Stimulated activated CD8-positive, alpha-beta memory T cell treated with anti-CD3 and anti-CD28 coated beads, Interleukin-4, amount 100 ng/mL, for 24 hours (primary cell): Measurements from ENCODE around the gene NRSN2.
A peak's percentile ranks its signal among the peaks of the same experiment; 100 is the strongest.
"Not testable (repeated sequence)": the region's sequence is repeated elsewhere in the genome, so short reads cannot be mapped to it uniquely, and the experiment has no call there.

Source experiments
- DNase-seq: peaks from one replicate; pipeline ENCODE4 v3.0.0-alpha.2; 2020; ENCODE audit warnings: low read depth

NRSN2 gene

DNA sequence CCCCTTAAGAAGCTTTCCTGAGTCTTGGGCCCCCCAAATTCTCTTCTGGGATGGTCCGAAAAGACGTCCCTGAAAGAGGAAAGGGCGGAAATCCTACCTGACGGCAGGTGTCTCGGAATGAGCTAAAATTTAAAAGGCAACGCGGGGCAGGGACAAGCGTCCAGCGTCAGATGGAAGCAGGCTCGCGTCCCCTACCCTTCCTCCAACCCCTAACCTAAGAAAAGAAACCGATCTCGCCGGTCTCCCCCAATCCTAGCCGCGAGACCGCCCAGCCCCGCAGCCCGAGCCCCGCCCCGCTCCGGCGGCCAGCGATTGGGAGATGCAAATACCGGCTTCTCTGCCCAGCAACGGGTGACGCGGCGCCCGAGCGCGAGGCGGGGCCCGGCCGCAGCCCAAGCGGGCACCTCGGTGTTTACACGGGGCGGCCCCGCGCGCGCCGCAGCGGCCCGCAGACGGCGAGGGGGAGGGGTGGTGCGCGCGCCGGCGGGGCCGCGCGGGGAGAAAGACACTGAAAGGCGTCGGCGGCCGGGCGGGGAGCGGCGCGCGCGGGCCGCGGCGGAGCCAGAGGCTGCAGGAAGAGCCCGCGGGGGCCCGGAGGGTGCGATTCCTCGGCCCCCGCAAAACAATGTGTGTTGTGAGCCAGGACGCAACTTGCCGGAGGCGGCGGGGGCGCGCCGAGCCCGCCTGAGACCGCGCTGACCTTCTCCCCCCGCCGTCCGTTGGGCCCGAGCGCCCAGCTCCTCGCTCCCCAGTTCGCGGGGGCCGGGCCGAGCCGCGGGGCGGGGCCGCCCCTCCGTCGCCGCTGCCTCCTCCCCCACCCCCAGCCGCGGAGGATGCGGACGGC, 21.6 kb upstream of the NRSN2 start, which contains the start of gene SOX12:
SOX12 (plus strand) TSS at position 508 of the 844 bp plus-strand sequence. CDS start 373 bp downstream, outside the sequence.
- peak; percentile 99 for DNase-seq

DNA sequence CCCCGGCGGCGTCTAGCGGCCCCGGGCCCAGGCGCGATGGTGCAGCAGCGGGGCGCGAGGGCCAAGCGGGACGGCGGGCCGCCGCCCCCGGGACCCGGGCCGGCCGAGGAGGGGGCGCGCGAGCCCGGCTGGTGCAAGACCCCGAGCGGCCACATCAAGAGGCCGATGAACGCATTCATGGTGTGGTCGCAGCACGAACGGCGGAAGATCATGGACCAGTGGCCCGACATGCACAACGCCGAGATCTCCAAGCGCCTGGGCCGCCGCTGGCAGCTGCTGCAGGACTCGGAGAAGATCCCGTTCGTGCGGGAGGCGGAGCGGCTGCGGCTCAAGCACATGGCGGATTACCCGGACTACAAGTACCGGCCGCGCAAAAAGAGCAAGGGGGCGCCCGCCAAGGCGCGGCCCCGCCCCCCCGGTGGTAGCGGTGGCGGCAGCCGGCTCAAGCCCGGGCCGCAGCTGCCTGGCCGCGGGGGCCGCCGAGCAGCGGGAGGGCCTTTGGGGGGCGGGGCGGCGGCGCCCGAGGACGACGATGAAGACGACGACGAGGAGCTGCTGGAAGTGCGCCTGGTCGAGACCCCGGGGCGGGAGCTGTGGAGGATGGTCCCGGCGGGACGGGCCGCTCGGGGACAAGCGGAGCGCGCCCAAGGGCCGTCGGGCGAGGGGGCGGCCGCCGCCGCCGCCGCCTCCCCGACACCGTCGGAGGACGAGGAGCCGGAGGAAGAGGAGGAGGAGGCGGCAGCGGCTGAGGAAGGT, 20.8 kb upstream of the NRSN2 start:
- no peak for DNase-seq

DNA sequence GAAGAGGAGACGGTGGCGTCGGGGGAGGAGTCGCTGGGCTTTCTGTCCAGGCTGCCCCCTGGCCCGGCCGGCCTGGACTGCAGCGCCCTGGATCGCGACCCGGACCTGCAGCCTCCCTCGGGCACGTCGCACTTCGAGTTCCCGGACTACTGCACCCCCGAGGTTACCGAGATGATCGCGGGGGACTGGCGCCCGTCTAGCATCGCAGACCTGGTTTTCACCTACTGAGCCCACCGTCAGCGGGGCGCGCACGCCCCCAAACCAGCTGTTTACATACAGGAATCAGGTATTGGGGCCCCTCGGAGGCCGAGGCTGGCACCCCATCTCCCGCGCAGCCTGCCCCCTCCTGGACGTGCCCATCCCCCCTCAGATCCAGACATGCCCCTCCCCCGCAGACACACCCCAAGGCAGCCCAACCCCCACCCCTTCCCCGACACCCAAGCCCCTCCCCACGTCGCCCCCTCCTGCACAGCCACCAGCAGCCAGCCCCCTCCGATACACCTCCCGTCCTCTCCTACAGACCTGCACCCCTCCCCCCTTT, 20.2 kb upstream of the NRSN2 start:
- no peak for DNase-seq

GRCh38 chr20:327186-328026, 19.5 kb upstream of the NRSN2 start:
- DNase-seq, result peak; percentile 61

GRCh38 chr20:328027-328974, 18.6 kb upstream of the NRSN2 start:
- no peak for DNase-seq

- DNase-seq, result no peak
Measured at GRCh38 chr20:328975-329695, 17.8 kb upstream of the NRSN2 start.

GRCh38 chr20:329851-330232, 17.1 kb upstream of the NRSN2 start:
- DNase-seq, result no peak

GRCh38 chr20:330233-331149, 16.4 kb upstream of the NRSN2 start:
- no peak for DNase-seq

- no peak for DNase-seq
Measured at GRCh38 chr20:334578-334977, 12.3 kb upstream of the NRSN2 start.

DNA sequence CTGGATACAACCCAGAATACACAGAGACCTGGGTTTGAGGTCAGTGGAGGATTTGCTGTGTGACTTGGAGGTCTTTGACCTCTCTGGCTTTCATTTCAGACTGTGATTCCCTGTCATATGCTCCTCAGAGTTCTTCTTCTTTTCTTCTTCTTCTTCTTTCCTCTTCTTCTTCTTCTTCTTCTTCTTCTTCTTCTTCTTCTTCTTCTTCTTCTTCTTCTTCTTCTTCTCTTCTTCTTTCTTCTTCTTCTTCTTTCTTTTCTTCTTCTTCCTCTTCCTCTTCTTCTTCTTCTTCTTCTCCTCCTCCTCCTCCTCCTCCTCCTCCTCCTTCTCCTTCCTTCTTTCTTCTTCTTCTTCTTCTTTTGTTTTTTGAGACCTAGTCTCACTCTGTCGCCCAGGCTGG, 10.9 kb upstream of the NRSN2 start:
- DNase-seq, result not testable (repeated sequence)

GRCh38 chr20:341682-342081, 5.2 kb upstream of the NRSN2 start:
- no peak for DNase-seq

DNA sequence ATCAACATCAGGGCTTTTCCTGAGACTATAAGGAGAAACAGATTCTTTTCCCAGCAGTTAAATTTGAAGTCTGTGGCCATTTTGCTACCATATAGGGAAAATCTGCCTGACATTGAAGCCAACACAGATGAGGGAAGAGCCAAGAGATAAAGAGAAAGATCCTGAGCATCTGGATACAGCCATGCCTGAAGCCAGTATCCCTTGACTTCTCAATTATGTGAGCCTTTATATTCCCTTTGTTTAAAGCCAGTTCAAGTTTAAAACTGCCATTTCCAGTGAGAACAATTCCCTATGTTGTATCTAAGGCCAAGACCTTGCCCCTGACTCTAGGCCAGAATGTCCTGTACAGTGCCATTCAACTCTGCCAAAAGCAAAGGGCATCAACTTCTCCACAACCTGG, 3.8 kb upstream of the NRSN2 start:
- no peak for DNase-seq

GRCh38 chr20:346033-346639, 775 bp upstream of the NRSN2 start:
- no peak for DNase-seq

GRCh38 chr20:347317-347639, 367 bp downstream of the NRSN2 start:
- DNase-seq, result no peak

DNA sequence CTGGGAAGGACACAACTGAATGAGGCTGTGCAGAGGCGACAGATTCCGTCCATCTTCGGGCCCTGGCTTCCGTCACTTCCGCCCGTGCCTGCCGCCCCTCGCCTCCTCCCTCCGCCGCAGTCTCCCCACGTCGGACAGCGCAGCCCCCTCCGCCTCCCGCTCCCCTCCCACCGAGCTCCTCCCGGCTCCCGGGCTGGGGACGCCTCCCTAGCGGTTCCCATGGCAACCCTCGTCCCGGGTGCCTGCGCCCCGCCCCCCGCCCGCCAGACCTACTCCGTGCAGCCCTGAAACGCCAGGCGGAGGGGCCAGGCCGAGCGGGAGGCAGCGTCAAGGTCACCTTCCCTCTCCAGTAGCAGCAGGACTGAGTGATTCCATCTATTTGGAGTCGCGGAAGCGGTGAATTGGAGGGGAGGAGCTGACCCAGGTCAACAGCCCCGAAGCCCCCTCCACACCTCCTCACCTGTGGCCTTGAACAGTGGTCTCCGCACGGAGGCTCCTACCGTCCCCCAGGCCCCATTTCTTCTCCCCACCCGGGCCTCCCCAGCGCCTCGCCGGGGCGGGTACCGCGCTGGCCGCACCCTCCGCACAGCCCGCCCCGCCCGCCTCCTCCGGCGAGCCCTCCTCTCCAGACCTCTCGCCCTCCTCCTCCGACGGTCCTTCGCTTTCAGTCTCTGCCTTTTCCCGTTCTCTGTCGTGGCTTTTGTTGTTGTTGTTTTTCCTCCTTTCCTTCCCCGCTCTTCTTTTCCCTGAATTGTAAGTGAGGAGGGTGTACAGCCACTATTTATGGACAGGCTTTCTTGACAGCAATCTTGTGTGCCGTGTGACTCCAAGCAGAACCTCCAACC, 951 bp downstream of the NRSN2 start:
- peak; percentile 55 for DNase-seq

GRCh38 chr20:348972-349841, 2.3 kb downstream of the NRSN2 start:
- no peak for DNase-seq

DNA sequence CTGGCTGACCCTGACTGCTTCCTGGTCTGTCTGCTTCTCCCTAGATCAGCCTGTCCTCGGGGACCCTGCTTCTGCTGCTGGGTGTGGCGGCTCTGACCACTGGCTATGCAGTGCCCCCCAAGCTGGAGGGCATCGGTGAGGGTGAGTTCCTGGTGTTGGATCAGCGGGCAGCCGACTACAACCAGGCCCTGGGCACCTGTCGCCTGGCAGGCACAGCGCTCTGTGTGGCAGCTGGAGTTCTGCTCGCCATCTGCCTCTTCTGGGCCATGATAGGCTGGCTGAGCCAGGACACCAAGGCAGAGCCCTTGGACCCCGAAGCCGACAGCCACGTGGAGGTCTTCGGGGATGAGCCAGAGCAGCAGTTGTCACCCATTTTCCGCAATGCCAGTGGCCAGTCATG, 6.3 kb downstream of the NRSN2 start:
- DNase-seq, result no peak
